Endodermal cell (in vitro differentiated cells): ENCODE measurements around the gene TAPBPL. TPM values are rescaled to one million over a fixed set of nuclear protein-coding genes. Genes with fewer than 3 reads are reported as not detected.
A peak's percentile ranks its signal among the peaks of the same experiment; 100 is the strongest.

Experiments used
- DNase-seq: peaks from one replicate; pipeline ENCODE4 v3.0.0-alpha.2; 2017
- H3K27ac ChIP-seq: 2 replicates; pipeline ENCODE4 v1.5.1; 2013; ENCODE audit warnings: mild to moderate bottlenecking, low read depth, low read length, moderate library complexity
- H3K27me3 ChIP-seq: 2 replicates; pipeline ENCODE4 v1.6.1; 2013; ENCODE audit warnings: mild to moderate bottlenecking, low read length, moderate library complexity; ENCODE audit not compliant: insufficient read depth, control insufficient read depth, poor library complexity, severe bottlenecking
- H3K36me3 ChIP-seq: 2 replicates; pipeline ENCODE4 v1.7.0; 2013; ENCODE audit warnings: mild to moderate bottlenecking, low read length, moderate library complexity; ENCODE audit not compliant: control insufficient read depth, insufficient read depth
- H3K4me1 ChIP-seq: one replicate; pipeline ENCODE4 v1.7.0; 2013; ENCODE audit warnings: low read length; ENCODE audit not compliant: control insufficient read depth, insufficient read depth
- H3K4me3 ChIP-seq: 2 replicates; pipeline ENCODE4 v1.5.1; 2013; ENCODE audit warnings: mild to moderate bottlenecking, low read length, moderate library complexity
- H3K9ac ChIP-seq: 2 replicates; pipeline ENCODE4 v1.6.1; 2013; ENCODE audit warnings: mild to moderate bottlenecking, low read length, moderate library complexity; ENCODE audit not compliant: poor library complexity, severe bottlenecking; ENCODE audit errors: extremely low read depth
- H3K9me3 ChIP-seq: 2 replicates; pipeline ENCODE4 v1.6.1; 2013; ENCODE audit warnings: mild to moderate bottlenecking, low read length, moderate library complexity; ENCODE audit not compliant: control insufficient read depth
- H3K27ac Mint-ChIP-seq: 2 replicates; pipeline ENCODE4 v1.8.0; 2020; ENCODE audit warnings: mixed read lengths
- H3K27me3 Mint-ChIP-seq: 2 replicates; pipeline ENCODE4 v1.8.0; 2021; ENCODE audit warnings: mild to moderate bottlenecking, mixed read lengths; ENCODE audit not compliant: insufficient read depth
- H3K36me3 Mint-ChIP-seq: 2 replicates; pipeline ENCODE4 v1.8.0; 2020; ENCODE audit warnings: low read depth, mixed read lengths
- H3K4me1 Mint-ChIP-seq: 2 replicates; pipeline ENCODE4 v1.8.0; 2020; ENCODE audit warnings: mixed read lengths
- H3K4me3 Mint-ChIP-seq: 2 replicates; pipeline ENCODE4 v1.8.0; 2020; ENCODE audit warnings: mild to moderate bottlenecking, moderate library complexity, mixed read lengths
- H3K9me3 Mint-ChIP-seq: 2 replicates; pipeline ENCODE4 v1.8.0; 2020; ENCODE audit warnings: mild to moderate bottlenecking, mixed read lengths
- CTCF ChIP-seq: fragments of 200-600 bp; sonication (generic); conservative IDR thresholded peaks from 2 replicates; pipeline ENCODE4 v1.5.0; 2021; ENCODE audit warnings: antibody characterized with exemption, mild to moderate bottlenecking
- WGBS, 2 experiments: methylation state at CpG; one replicate each; pipeline versions ENCODE4 v1.1.5 to v1.1.7; 2013; ENCODE audit warnings: missing lambda C conversion rate in 2 of 2, mixed read lengths in 1 of 2; ENCODE audit not compliant: insufficient coverage in 1 of 2, insufficient read length in 1 of 2; 5-methylcytosine and 5-hydroxymethylcytosine counted together
- total RNA-seq, 2 donors: library from RNA; stranded (reverse); fragmentation: NEBNext Ultra II Directional in 1 of 2; extraction: Animal tissue kit (Norgen Biotek cat#: 25700) in 1 of 2; gene quantifications; 2 replicates in 1 of 2; 3 replicates in 1 of 2; pipeline ENCODE4 v1.2.1, GENCODE V29; 2021

TAPBPL gene
- total RNA-seq, 2 donors from 2014 or later: 0.55 to 1.4 TPM

GRCh38 chr12:6450091-6450868 lies 1.6 kb upstream of the TAPBPL start:
- H3K27ac ChIP-seq: peak overlapping the region; percentile 9
- WGBS, 2 experiments: 75 to 81% methylated on average over 10 to 16 of the region's 16 CpGs

GRCh38 chr12:6450869-6451347 lies 934 bp upstream of the TAPBPL start:
- H3K4me3 ChIP-seq: peak overlapping the region; percentile 33
- H3K9me3 ChIP-seq: no peaks in the 10 kb centered on the region
- H3K36me3 Mint-ChIP-seq: no peaks in the 10 kb centered on the region
- peaks cover 16% of the 10 kb centered on the region for H3K4me1 ChIP-seq
- H3K9ac ChIP-seq: no peak overlapping the region
- no peaks in the 10 kb centered on the region for H3K36me3 ChIP-seq
- DNase-seq: peak; percentile 88
- H3K27me3 ChIP-seq: no peaks in the 10 kb centered on the region
- no peaks in the 10 kb centered on the region for H3K27me3 Mint-ChIP-seq
- peak overlapping the region; percentile 86 for H3K27ac Mint-ChIP-seq
- peak overlapping the region; percentile 45 for H3K4me3 Mint-ChIP-seq
- H3K4me1 Mint-ChIP-seq: peaks cover 33% of the 10 kb centered on the region
- 32 to 43% methylated on average over 5 to 11 of the region's 11 CpGs for WGBS, 2 experiments
- TF ChIP-seq CTCF: no peak
- peak overlapping the region; percentile 82 for H3K27ac ChIP-seq
- no peaks in the 10 kb centered on the region for H3K9me3 Mint-ChIP-seq

More at GRCh38 chr12:6450091-6450868, 1.6 kb upstream of the TAPBPL start:
- Mint-ChIP-seq H3K36me3 (no peaks in the 10 kb centered on the region), H3K4me1 (peaks cover 33% of the 10 kb centered on the region), H3K27me3 (no peaks in the 10 kb centered on the region), H3K27ac (peak overlapping the region; percentile 86), H3K9me3 (no peaks in the 10 kb centered on the region), H3K4me3 (peak overlapping the region; percentile 45)
- no peak overlapping the region for H3K4me3 ChIP-seq
- H3K36me3 ChIP-seq: no peaks in the 10 kb centered on the region
- H3K9ac ChIP-seq: no peak overlapping the region
- H3K27me3 ChIP-seq: no peaks in the 10 kb centered on the region
- no peak for TF ChIP-seq CTCF
- DNase-seq: peak; percentile 58
- no peaks in the 10 kb centered on the region for H3K9me3 ChIP-seq
- peaks cover 16% of the 10 kb centered on the region for H3K4me1 ChIP-seq

GRCh38 chr12:6452245-6452943 lies 552 bp downstream of the TAPBPL start:
- H3K9me3 ChIP-seq: no peaks in the 10 kb centered on the region
- H3K9ac ChIP-seq: no peak overlapping the region
- DNase-seq: no peak
- H3K27me3 ChIP-seq: no peaks in the 10 kb centered on the region
- H3K4me1 ChIP-seq: peaks cover 16% of the 10 kb centered on the region
- H3K4me1 Mint-ChIP-seq: peaks cover 33% of the 10 kb centered on the region
- peak overlapping the region; percentile 18 for H3K27ac ChIP-seq
- H3K36me3 Mint-ChIP-seq: no peaks in the 10 kb centered on the region
- TF ChIP-seq CTCF: no peak
- WGBS, 2 experiments: 67 to 77% methylated on average over 7 to 9 of the region's 9 CpGs
- no peak overlapping the region for H3K4me3 ChIP-seq
- peak overlapping the region; percentile 45 for H3K4me3 Mint-ChIP-seq
- peak overlapping the region; percentile 86 for H3K27ac Mint-ChIP-seq
- H3K9me3 Mint-ChIP-seq: no peaks in the 10 kb centered on the region
- no peaks in the 10 kb centered on the region for H3K27me3 Mint-ChIP-seq
- H3K36me3 ChIP-seq: no peaks in the 10 kb centered on the region
